NCI-H128 (cell line): ENCODE data around the gene DYNLT1.
"Not testable (repeated sequence)": the region's sequence is repeated elsewhere in the genome, so short reads cannot be mapped to it uniquely, and the experiment has no call there.

ENCODE experiments used
- DNase-seq: peaks from one replicate; lab custom pipeline; 2025; ENCODE audit not compliant: unreplicated experiment; lab: John Stamatoyannopoulos, UW

The DYNLT1 gene

GRCh38 chr6:158642097-158642601, 2.4 kb downstream of the DYNLT1 start:
- DNase-seq, result no peak

DNA sequence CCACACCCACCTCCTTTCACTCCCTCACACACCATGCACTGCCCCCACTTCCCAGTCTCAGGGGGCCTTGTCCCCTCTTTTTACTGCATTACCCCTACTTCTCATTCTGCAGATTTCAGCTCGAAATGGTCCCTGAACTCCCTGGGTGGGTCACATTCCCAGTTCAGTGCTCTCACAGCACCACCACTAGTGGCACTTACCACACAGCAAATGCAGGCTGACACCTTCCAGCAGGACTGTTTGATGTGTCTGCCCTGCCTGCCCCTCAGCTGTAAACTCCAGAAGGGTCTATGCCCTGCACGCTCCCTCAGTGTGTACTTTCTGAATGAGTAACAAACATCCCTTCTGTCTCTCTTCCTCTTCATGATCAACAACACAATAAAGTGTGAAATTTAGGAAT, 4.0 kb downstream of the DYNLT1 start:
- no peak for DNase-seq

DNA sequence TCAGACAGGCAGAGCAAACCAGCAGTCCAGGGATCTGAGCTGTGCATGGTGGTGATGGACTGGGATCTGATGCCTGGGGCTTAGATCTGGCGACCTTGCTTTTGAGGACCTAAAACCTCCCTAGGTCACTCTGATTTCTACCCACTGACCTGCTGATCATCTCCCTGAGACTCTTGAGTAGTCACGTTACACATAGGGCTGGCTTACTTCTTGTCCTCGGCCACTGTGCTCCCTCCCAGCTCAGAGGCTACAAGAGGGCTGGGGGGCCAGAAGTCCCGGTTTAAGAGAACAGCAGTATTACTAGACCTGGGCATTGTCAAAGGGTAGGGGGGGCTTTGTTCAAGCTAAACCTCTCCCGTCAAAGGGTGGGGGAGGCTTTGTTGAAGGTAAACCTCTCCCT, 5.5 kb downstream of the DYNLT1 start:
- no peak for DNase-seq

DNA sequence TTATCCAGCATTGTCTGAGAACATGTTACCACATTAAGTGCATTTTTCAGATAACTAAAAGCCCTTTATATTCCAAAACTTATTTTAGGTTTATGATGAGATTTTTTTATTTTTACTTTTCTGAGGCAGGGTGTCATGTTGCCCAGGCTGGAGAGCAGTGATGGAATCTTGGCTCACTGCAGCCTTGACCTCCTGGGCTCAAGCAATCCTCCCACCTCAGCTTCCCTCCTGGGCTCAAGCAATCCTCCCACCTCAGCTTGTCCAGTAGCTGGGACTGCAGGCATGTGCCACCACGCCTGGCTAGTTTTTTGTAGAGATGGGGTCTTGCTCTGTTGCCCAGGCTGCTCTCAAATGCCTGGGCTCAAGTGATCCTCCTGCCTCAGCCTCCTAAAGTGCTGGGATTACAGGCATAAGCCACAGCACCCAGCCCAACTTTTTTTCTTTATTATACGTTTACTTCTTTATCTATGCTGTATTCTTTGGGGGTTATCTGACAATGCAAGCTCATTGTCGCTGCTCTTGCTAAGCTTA, 6.2 kb downstream of the DYNLT1 start:
- no peak for DNase-seq

DNA sequence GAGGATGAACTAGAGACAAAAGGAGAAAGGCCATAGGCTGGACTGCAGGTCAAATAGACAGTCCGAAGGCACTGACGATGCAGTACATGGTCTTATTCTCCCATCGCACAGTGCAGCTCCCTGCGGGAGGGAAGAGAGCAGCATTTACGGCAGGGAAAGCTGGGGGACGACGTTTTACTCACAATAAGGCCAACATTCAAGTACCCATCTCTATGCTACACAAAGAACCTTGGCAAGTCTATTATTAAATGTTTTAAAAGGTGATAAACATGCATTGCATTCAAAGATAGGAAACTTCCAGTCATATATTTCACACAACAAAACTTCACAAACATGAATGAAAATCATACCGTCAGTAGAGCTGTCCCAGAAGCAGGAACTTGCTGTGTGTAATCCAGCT, 7.8 kb downstream of the DYNLT1 start:
- no peak for DNase-seq

DNA sequence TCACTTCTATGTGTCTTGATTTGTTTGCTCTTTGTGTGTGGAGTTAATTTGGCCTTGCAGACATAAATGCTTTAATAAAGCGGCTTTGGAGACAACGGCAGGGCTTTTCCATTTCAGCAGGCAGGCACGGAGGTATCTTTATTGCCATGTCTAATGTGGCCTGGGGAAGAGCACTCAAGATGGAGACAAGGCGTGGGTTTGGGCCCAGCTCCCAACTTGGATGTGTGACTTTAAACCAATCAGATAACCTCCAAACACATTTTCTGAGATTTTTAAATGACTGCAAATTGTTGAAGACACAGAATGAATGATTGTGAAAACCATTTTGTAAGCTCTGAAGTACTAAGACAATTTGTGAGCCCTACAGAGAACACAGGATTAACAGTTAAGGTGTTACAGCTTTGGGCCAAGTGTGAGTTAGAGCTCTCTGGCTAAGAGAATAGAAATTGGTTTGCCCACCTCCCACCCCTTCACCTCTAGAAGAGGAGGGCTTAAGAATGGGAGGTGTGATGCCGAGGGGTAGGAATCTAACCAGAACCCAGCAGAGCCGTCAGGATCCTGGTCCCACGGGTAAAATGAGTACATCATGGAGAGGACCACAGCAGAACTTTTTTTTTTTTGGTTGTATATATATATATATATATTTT, 9.0 kb downstream of the DYNLT1 start:
- DNase-seq, result no peak

- no peak for DNase-seq
These were observed 9.7 kb downstream of the DYNLT1 start for GRCh38 chr6:158634695-158635426.

DNA sequence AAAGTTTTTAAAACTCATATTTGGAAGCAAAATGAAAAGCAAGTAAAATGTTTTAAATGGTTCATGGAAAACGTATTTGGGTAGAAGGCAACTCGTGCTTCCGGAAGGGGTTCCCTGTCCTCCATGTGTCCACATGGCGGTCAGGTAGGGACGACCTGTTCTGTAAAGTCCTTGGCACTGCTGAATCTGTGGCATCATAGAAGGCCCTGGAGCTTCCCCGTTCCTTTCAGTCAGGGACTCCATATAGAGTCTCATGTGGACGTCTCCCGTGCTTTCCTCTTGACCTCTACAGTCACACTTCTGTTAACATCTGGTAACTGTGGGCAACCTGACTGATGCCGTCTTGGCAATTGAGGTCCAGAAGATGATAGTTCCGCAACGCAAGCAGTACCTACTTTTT, 11.4 kb downstream of the DYNLT1 start:
- DNase-seq, result no peak

DNA sequence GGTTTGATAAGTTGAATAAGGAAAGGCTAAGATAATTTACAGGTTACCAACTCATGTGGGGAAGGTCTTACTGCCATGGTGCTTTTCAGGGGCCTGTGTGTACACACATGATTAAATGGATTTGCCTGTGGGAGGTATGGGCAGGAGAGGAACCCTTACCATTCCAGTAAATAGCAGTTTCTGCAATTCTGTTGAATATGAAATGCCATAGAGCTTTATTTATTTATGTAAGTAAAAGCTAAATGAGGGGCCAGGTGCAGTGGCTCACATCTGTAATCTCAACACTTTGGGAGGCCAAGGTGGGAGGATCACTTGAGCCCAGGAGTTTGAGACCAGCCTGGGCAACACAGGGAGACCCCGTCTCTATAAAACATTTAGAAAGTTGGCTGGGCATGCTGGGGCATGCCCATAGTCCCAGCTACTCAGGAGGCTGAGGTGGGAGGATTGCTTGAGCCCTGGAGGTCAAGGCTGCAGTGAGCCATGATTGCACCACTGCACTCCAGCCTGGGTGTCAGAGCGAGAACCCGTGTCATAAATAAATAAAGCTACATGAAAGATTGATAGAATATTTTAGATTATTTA, 11.9 kb downstream of the DYNLT1 start:
- DNase-seq, result not testable (repeated sequence)

- DNase-seq, result no peak
These were observed 12.6 kb downstream of the DYNLT1 start for GRCh38 chr6:158631678-158632537.

DNA sequence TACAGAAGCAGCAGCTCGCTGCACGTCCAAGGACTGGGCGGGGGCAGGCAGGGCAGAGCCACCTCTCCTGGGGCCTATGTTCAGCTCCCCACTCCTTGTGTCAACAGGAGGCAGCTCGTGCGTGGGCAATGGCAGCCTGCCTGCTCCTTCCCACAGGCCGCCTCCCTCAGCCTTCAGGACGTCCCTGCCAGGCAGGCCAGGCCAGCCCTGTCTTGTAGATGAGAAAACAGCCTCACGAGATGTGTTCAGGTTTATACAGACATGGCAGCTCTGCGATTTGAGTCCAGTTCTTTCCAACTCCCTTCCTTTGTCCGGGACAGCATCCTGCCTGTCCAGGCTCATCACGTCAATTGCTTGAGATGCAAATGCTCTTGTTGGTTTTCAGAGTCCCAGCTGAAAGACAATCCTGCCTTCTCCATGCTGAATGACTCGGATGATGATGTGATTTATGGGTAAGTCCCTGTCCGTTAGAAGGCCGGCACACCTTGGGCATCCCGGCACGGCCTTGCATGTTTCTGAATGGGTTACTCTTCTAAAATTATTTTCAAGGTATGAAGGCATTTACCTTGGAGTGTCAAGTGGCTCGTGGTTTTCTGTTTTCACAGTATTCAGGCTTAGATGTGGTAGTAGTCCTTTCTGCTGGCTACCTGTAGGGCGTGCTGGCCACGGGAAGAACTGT, 13.5 kb downstream of the DYNLT1 start:
- no peak for DNase-seq

- DNase-seq, result no peak
These were observed 14.9 kb downstream of the DYNLT1 start for GRCh38 chr6:158629367-158630221.

- no peak for DNase-seq
These were observed 16.0 kb downstream of the DYNLT1 start for GRCh38 chr6:158628542-158628941.

DNA sequence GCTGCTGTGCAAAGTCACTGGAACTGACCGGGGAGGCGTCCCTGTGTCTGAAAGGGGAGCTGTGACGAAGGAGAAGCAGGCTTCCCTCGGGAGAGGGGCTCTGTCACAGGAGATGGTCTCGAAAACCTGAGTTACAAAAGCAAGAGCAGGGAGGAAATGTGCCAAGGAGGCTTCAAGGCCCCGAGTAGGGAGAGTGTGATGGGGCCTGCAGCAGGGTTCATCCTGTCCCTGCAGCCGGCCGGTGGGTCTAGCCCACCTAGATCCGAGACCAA, 16.7 kb downstream of the DYNLT1 start:
- DNase-seq, result no peak

DNA sequence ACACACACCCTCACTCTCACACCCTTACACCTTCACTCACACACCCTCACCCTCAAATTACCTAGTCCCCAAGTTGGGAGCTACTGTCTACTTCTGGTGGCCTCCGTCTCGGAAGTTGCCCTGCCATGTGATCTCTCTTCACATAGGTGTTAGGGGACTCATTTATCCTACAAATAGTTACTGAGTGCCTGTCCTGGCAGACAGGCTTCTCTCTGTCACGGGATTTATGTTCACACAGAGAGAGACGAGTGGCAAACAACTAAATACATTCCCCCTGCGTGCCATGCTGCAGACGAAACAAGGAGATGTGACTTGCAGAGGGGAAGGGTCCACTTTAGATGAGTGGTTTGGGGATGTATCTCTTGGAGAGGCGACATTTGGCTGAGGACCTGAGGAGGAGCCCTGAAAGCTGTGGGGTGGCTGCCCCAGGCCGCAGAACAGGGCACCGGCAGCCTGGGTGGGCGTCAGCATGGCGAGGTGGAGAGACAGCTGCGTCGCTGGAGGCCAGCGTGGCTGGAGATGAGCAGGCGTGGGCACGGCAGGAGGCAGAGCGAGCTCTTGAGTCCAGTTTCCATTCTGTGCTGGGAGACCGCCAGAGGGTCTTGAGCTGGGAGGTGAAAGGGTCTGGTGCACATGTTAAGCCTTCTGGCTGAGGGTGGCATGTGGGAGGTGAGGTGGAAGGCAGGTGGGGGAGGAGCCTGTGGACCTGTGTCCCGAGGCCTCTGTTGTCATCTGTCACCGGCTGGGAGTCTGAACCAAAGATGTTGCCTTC, 17.2 kb downstream of the DYNLT1 start:
- DNase-seq, result no peak

DNA sequence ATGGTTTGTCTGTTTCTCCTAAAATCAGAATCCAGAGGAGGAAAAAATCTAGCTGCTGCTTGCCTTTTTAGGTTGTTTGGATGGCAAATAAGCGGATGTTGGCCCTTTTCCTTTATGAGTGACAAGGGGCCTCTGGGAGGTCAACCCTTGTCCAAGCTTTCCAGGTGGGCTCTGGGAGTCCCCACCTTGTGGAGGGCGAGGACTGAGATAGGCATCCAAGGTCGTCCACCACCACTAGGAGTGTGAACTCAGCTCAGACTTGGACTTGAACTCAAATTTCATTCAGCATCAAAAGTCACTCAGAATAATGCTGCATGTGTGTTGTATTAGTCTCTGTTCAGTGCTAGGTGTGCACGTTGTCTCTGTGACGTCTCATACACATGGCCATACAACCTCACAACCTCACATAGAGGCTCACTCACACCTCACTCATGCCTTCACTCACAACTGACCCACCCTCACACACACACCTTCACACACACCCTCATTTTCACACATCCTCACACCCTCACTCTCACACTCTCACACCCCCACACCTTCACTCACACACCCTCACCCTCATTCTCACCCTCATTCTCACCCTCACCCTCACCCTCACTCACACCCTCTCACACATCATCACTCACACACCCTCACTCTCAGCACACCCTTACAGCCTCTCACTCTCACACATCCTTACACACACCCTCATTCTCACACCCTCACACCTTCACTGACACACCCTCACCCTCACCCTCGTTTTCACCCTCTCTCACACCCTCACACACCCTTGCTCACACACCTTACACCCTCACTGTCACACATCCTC, 18.0 kb downstream of the DYNLT1 start:
- DNase-seq, result no peak

DNA sequence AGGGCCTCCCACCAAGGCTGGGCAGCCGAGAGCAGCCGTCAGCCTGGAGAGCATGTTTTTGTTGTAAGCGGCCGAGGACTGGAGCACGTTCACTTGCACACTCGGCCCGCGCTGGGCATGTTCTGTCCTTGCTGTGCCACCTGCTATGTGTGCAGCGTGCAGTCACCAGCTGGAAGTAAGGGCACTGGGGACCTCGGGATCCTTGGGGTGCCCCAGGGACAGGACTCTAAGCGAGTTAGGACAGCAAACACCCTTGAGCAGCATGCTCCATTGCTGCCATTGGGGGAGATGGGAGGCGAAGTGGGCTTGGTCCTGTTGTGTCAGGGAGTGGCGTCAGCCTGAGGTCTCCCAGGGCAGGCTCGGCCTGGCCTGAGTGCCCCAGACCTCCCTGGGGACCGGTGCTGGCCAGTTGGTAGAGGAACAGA, 18.6 kb downstream of the DYNLT1 start:
- DNase-seq, result no peak
